SH-SY5Y (cell line): Measurements from ENCODE around the gene CLSTN2.

ENCODE experiments used
- GATA2 ChIP-seq: IDR thresholded peaks from 2 replicates; pipeline ENCODE4 v1.6.1; 2011; ENCODE audit warnings: mild to moderate bottlenecking, low read depth, low read length
- GATA3 ChIP-seq: IDR thresholded peaks from 2 replicates; pipeline ENCODE4 v1.6.1; 2011; ENCODE audit warnings: low read depth, mild to moderate bottlenecking, low read length, moderate library complexity

DNA sequence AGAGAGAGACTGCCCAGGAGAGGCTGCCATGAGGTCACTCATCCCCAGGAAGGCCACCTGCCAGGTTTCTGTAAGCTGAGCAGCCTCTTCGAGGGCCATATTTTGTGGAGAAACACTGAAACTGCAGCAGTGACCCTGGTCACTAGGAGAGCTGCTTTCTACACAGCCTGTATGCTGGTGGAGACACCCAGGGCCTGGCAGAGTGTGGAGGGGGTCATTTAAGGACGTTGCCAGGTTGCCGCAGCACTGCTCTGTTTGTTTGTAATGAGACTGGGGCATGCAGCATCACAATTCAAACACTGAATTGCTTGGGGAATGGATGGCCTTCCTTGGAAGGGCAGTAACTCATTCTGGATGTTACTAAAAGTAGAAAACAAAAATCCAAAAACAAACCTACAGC is 638.0 kb downstream of the CLSTN2 start:
- TF ChIP-seq GATA2 (no peak), GATA3 (no peak)
